Kidney tubule cell (primary cell): ENCODE measurements around the gene CFHR1.

Source experiments
- DNase-seq: peaks from one replicate; pipeline ENCODE4 v3.0.0-alpha.2; 2018; ENCODE audit warnings: low spot score

The CFHR1 gene

GRCh38 chr1:196877964-196878363, 58.4 kb downstream of the CFHR1 start:
- DNase-seq: no peak
